SH-SY5Y (cell line): ENCODE results near the gene SPATS2L.

Source experiments
- GATA2 ChIP-seq: IDR thresholded peaks from 2 replicates; pipeline ENCODE4 v1.6.1; 2011; ENCODE audit warnings: mild to moderate bottlenecking, low read depth, low read length
- GATA3 ChIP-seq: IDR thresholded peaks from 2 replicates; pipeline ENCODE4 v1.6.1; 2011; ENCODE audit warnings: low read depth, mild to moderate bottlenecking, low read length, moderate library complexity

DNA sequence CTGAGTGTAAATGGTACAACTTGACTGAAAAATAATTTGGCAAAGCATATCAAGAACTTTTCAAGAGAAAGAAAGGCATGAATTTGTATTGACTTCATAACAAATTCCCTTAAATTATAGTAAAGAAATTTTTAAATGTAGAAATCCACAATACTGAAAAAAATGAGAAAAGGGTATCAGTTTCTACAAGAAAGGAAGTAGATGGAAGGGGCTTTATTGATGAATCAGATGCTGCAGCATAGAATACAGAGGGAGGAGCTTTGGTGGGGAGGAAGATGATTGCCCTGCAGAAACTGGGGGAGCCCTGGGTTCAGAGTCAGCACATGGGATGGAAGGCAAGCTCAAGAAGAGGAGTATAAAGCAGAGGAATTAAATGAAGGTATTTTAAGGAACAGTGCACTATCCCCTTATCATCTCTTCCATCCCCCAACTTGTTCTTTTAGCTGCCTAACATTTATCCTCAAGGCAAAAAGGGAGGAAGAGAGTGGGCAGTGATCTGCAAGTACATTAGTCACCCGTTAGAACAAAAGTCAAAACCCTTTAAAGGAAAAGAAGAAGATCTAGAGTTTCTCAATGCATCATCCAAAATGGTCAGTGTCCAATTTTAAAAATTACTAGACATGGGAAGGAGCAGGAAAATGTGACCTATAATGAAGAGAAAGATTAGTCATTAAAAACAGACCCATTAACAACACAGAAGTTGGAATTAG, 125.7 kb downstream of the SPATS2L start:
- no peak for TF ChIP-seq GATA2
- TF ChIP-seq GATA3: no peak
